ENCODE data around the gene DHRS9.
"Not testable (repeated sequence)": the region's sequence is repeated elsewhere in the genome, so short reads cannot be mapped to it uniquely, and the experiment has no call there.

GRCh38 chr2:169054575-169054974 is 14.8 kb upstream of the DHRS9 start:
- TF ChIP-seq CTCF, POLR2A (IDR thresholded peaks at IDR 0.05): not testable (repeated sequence)
